Stimulated activated CD8-positive, alpha-beta memory T cell treated with anti-CD3 and anti-CD28 coated beads, Interleukin-7, amount 100 ng/mL, for 4 hours (primary cell): ENCODE results near the gene IQCC.
A peak's percentile ranks its signal among the peaks of the same experiment; 100 is the strongest.

ENCODE experiments used
- DNase-seq, 2 donors: peaks; one replicate each; pipeline ENCODE4 v3.0.0-alpha.2; 2020; ENCODE audit warnings: low read depth in 2 of 2

Gene IQCC

DNA sequence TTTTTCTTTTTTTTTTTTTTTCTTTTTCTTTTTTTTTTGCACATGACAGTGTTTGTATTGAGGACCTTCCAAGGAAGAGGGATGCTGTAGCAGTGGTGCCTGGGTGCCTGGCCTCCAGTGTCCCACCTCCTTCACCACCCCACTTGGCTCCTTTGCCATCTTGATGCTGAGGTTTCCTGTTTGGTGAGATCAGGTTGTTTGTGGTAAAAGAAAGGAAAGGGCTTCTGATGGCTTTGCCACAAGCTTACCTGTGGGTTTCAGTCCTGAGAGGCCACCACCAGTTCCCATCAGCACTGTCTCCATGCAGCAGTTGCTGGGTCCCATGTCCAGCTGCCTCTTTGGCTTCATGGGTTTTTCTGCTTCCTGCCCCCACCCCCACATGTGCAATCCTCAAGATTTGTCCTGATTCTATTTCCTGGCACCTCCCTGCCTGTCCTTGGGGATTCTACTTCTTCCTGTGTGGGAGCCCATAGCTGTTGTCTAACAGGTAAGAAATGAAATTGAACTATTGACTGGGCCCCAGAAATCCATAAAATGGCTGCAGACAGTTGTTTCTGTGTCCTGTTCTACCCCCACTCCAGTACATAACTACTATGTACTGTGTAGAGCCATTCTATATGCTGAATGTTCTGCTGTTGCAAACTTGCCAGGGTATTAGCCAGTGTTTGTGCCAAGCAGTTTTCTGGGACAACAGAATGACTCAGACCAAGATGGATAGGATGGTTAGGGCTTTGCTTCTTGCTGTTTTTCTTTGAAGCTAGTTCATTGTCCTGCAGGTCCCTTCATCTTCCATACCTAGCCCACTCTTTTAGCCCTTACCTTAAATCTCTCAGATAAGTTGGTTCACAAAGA lies 9.3 kb upstream of the IQCC start:
- DNase-seq: no peak

DNA sequence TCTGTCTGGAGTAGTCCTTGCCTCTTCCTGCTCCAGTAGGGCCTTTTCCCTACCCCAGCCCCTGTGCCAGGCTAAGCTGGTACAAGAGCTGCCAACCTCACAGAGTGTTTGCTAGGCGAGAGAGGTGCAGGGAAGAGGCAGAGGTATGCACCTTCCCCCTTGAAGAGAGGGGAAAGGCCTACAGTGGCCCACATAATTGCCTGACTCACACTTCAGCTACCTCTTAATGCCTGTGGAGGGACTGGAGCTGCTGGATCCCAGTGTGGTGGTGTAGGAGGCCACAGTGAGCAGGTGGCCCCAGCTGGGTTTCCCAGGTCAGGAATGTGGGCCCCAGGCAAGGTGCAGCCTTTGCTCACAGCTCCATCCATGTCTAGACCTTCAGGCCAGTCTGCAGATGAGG lies 8.4 kb upstream of the IQCC start:
- DNase-seq: no peak

DNA sequence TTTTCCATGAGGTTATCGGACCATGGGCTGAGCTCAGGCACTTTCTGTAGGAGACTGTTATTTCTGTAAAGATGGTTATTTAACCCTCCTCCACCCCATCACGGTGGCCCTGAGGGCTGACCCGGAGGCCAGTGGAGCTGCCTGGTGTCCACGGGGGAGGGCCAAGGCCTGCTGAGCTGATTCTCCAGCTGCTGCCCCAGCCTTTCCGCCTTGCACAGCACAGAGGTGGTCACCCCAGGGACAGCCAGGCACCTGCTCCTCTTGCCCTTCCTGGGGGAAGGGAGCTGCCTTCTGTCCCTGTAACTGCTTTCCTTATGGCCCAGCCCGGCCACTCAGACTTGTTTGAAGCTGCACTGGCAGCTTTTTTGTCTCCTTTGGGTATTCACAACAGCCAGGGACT lies 7.6 kb upstream of the IQCC start:
- DNase-seq: no peak

DNA sequence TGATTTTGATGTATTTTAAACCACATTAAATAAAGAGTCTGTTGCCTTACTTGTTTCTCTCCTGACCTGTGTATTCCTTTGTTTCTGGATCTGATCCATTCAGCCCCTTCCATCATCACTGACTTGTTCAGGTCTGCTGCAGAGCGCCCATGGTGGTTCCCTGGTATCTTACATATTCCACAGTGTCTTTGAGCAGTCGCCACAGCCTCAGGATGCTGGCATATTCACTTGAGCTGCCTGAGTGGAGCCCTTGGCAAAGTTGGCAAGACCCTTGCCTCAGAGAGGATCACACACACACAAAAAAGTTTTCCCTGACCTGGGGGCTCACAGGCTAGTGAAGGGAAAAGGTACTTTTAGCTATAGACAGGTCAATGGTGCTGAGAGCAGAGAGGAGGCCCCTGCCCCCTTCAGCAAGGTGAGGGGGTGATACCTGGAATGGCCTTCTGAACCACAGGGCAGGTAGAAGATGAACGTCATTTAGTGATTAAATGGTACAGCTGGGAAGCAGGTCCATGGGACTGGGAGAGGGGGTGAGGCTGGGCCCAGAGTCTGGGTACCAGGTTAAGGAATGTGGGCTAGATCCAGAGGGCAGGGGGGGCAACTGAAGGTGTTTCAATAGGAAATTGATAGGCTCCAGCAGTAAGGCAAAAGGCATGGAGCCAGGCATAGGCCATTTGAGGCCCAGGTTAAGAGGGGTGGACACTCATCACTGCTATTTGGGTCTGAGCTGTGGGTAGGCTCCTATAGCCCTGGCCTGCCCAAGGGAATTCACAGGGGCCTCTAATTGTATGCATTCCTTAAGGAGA lies 7.0 kb upstream of the IQCC start:
- no peak for DNase-seq

DNA sequence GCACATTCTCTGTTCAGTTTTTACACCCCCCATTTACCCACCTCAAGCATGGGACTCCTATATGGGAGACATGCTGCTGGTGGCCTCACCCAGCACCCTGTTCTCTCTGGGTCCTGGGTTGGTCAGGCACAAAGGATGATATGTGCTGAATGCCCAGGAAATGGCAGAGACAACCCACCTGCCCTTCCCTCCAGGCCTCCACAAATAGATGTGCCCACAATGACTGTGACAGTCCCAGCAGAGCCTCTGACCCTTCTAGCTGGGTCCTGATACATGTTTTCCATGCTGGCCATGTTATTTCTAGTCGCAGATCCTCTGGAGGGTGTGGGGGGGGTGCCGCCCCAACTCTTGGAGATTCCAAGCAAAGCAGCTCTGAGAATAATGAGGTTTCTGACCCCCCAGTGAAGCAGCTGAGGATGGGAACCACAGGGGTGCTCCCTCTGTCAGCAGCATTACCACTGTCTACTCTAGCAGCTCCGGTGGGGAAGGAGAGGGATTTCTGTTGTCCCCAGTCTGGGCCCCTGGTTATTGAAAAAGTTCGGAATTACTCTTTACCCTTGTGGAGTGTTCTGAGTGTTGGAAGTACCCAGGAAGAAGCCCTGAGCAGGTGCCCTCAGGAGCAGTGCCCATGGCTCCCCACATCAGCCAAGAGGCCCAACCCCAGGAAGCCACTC lies 6.3 kb upstream of the IQCC start:
- DNase-seq: no peak

DNA sequence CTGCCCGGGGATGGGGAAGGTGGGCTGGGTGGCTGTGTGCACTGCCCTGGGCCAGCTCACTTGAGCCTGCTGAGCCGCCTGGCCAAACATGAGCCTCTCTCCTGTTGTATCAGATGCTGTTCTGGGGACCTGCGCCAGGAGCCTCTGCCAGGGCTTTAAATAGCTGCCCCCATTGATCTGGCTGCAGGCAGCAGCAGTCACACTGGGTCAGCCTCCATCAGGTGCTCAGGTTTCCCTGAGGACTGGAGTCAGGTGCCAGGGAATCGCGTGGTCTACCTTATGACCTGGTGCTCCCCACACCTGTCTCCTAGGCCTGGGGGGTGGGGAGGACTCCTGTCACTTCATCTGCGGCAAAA lies 5.8 kb upstream of the IQCC start:
- no peak for DNase-seq

DNA sequence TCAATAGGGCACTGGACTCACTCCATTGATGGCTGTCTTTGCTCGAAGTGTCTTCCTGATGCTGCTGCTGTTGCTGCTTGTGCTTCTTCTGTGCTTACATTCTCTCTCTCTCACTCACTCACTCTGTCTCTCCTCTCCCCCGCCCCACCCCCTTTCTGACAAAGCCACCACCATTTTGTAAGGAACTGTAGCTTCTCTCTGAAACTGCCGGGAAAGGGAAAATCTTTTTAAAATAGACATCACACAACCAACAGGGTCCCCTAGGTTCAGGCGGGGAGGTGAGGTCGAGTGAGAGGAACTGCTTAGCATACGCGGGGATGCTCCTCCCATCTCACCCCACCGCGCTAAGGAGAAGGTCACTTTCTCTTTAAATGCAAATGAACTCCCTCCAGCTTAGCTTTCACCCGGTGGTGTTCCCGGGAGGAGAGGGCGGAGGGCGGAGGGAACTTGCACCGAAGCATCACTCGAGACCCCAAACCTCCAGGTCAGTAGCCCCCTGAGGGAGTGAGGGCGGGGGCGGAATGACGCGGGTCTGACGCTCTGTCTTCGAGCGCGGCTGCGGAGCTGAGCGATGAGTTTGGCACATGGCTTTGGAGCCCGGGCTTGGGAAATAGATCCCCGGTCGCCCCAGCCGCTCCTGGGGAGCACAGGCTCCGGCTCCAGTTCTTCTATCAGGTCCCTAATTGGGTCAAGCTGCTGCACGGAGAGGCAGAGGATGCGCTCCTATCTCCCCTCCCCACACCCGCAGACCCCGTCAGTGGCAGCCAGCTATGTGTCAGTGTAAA lies 5.1 kb upstream of the IQCC start, which contains the start of gene CCDC28B:
Gene CCDC28B (plus strand): TSS at position 370 of the 785 bp plus-strand sequence. CDS start 1,341 bp downstream, outside the sequence.
- DNase-seq: peak; percentile 19 to 49

DNA sequence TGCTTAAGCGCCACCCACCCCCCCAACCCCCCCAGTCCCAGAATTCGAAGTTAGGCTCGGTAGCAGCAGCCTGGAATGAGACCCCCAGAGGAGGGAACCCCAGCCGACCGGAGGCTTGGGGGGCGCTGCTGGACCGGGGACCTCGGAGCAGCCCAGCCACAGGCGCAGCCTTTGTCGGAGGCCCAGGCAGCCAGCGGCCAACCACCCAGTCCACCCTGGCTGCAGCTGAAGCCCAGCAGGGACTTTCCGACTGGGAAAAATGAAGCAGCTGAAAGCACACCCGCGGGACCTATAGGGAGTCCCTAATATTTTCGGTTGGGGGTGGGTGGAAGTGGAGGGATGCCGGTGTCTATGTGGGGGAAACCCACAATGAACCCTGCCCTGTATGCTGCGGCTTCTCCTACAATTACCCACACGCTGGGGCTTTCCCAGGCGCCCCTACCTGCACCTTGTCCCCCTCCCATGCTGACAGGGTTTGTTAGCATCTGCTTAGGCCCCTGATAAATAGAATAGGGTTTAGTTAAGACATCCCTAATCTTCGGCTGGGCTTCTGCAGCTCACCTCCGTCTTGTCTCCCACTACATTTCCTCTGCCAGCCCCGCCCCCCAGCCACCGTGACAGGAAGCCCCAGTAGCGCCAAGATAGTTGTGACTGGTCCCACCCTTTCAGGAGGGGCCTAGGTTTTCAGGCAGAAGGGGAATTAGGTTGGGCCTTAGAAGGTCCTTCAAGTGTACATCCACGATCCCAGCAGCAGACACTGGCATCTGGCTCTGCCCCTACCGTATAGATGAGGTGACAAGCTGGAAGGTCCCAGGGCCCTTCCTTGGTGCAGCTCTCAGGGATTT lies 4.2 kb upstream of the IQCC start:
- peak; percentile 55 to 69 for DNase-seq

DNA sequence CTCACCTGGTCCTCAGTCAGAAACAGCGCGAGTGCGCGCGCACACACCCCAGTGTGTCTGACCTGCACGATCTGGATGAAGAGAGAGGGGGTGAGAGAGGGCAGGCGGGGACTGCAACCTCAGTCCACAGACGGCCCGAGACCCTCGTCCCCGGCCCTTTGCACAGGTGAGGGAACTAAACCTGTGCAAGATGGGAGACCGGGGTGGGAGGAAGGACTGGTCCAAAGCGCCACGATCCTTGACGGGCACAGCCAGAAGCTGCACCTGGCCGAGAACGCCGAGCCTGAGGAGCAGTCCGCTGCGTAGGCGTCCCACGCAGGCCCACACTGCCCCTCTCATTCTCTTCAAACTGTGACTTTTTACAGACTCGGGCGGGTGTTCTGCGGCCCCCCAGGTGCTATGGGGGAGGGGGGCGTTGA lies 519 bp upstream of the IQCC start:
- no peak for DNase-seq

DNA sequence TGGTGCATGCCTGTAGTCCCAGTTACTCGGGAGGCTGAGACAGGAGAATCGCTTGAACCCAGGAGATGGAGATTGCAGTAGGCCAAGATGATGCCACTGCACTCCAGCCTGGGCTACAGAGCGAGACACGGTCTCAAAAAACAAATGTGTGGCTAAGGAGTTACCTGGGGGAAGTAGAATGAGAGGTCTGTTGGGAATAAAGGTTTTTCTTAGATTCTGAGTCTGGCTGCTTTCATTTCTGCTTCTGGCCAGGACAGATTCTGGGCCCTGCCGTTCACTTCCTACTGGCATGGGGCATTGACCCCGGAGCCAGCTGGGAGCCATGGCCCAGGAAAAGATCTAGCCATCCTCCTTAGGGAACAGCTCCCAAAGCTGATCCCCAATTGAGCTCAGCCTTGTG lies 3.0 kb downstream of the IQCC start:
- DNase-seq: no peak

DNA sequence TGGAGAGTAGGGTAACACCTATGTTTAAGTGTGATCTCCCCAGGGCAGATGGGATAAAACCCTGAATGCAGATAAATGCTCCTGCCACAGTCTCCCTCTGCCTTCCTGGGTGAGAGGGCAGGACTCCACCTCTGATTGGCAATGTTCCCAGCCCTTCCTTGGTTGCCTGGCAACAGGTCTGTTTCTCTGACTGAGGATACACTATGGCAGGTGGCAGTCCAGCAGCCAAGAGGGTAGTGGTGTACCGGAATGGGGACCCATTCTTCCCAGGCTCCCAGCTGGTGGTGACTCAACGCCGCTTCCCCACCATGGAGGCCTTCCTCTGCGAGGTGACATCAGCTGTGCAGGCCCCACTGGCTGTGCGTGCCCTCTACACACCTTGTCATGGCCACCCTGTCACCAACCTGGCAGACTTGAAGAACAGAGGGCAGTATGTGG lies 3.4 kb downstream of the IQCC start, which contains the start of gene DCDC2B:
Gene DCDC2B (plus strand): TSS at position 199 of the 438 bp plus-strand sequence. CDS start 5 bp downstream, at position 204.
- DNase-seq: no peak

DNA sequence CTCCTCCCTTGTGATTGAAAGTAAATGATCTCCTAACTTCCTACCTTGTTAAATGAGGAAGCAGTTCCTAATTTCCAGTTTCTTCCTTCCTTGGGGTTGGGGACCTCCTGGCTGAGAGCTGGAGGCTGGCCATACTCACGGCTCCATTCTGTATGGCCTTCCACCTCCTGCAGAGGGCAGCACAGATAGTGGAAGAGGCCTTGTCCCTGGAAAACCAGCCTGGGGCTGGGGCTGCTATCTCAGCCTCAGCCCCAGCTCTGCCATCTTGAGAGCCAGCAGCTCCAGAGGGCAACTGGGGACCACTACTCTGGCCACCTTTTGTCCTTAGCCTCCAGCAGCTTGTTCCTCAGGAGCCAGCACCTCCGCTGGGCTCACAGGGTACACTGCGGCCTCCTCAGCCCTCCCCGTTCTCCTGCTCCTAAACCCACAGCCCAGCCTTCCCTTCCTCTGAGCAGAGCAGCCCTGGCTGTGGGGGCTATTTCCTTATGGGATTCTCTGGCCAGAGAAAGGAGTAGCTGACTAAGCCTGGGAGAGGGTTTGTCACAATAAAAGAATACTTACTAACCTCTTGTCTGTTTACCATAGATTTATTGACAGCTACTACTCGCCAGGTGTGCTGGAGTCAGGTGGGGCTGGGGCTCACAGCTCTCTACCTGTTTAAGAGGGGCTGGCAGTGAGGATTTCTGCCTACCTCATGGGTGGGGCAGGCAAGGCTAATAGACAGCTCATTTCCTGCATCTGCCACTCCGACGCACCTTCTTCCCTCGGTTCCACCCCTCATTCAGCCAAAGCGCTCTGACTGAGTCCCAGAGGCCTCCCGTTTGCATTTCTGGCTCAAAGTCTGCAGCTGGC lies 10.4 kb downstream of the IQCC start:
- peak; percentile 23 to 34 for DNase-seq

DNA sequence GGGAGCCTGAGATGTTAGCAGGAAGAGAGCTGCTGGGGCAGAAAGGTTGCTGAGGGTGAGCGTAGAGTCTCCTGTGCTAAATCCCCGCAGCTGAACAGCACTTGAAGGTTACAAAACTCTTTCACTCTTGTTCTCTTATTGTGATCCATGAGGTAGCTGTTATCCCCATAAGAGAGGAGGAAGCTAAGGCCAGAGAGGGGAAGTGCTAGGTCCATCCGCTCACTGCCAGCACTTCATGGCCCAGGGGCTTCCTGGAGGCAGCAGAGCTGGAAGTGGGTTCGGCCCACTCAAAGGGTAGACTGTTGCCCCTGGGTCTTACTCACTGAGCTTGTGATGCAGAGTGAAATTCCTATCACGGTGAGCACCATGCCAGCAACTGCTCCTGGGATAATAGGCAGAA lies 11.1 kb downstream of the IQCC start:
- DNase-seq: no peak

DNA sequence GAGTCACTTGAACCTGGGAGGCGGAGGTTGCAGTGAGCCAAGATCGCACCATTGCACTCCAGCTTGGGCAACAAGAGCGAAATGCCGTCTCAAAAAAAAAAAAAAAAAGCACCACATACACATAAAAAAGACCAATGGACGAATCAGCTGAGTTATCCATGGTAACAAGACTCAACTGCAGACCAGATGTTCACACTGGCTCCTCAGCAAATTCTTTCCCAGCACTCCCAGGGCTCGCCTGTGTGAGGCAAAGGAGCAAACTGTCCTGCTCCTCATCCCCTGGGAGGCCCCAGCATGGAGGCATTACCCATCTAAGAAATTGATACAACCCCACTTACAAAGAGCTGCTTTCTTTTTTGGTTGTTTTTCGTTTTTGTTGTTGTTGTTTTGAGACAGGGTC lies 13.6 kb downstream of the IQCC start:
- no peak for DNase-seq

DNA sequence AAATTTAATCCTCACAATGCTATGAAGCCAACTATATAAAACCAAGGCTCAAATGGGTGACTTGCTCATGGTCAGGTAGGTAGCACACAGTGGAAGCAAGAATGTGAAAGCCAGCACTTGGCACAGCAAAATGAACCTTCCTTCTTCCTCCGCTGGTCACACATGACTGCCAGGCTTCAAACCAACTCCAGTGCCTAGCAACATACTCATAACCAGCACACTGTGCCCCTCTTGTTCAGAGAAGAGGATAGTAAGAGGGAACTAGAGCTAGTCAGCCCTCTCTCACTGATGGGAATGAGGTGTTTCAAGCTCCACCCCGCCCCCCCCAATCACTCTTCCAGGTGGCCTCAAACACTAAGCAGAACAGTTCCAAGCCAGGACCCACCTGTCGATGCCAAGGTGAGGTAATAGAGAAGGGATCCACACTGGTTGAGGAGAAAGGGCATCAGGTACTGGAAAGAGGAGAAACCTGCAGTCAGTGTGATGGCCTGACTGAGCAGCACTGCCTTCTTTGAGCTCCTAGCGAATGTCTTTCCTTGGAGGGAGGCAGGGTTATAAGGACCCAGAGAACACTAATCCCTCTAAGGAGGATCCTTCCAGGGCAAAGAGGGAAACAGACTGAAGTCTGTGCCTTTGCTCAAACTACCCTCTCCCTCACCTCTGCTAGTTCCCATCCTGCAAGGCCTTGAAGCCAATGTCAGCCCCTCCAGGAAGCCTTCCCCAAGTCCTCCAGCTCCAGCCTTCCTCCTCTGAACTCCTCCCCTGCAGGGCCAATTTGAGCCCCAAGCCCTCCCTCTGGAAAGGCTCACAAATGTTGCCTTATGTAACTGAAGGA lies 15.5 kb downstream of the IQCC start:
- DNase-seq: no peak

DNA sequence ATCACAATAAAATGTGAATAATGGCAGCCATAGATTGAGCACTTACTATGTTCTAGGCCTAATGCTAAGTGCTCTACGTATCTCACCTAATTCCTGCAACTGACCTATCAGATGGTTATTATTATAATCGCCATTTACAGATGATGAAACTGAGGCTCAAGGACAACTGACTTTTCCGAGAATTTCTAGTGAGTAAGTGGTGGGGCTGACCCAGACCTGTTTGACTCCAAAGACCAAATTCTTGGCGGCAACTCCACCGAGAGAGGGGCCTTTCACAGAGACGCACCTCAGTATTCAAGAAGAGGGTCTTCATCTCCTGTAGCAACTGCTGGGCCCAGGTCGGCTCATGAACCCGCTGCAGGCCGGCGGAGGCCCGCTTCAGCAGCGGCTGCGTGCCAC lies 16.1 kb downstream of the IQCC start:
- no peak for DNase-seq

DNA sequence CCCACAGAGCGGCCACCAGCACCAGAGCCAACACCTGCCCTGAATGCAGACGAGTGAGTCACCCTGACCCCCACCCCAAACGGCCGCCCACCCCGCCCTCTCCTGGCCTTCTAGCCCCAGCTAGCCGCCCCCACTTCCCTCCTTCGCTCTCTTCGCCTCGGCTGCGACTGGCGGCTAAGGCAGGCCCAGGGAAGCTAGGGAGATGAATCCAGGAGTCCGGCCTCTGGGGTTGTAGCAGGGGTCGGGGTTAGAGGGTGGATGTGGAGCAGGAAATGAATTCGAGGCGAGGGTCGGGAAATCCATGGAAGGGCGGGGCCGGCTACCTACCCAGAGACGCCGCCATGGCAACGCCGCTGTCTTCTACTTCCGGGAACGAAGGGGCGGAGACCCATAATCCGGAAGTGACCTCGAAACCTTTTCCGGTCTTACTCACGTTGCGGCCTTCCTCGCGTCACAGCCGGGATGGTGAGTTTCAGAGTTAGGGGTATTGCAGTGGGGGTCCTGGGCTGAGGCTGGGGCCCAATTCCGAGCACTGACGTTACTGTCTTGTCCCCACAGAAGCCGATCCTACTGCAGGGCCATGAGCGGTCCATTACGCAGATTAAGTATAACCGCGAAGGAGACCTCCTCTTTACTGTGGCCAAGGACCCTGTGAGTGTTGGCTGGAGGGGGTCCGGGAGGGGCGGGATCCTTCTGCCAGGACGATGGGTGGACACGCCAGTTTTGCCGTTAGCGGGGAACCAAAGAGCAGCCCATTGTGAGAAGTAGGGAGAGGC lies 16.7 kb downstream of the IQCC start, which contains the start of the genes EIF3I and TMEM234:
Gene EIF3I (plus strand): TSS at position 428 of the 776 bp plus-strand sequence. CDS start 35 bp downstream, at position 463.
Gene TMEM234 (minus strand): TSS at position 374 of the 776 bp plus-strand sequence. CDS start 31 bp downstream, at position 343.
- peak; percentile 89 for DNase-seq

DNA sequence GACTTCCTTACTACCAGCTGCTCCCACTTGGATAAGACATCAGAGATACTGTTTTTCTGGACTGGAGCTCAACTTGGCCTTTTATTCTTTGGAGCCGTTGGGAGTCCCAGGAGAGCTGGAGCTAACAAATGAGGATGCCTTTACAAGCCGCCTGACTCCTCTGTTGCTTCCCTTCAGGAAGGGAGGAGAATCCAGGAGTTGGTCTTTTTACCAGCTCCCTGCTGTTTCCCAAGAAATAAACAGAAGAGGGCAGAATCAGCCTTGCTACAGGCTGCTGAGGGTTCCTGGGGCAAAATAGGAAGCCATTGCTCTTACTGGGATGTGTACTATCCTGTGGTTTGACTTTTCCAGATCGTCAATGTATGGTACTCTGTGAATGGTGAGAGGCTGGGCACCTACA lies 18.2 kb downstream of the IQCC start:
- no peak for DNase-seq
